HG03442 (cell line): ENCODE results near the gene CDYL2.

Source experiments
- ATAC-seq: cut with Tn5 transposase; IDR thresholded peaks from one replicate; pipeline ENCODE4 v1.9.1; 2021; ENCODE audit warnings: mild to moderate bottlenecking, moderate library complexity; ENCODE audit not compliant: unreplicated experiment

The CDYL2 gene

DNA sequence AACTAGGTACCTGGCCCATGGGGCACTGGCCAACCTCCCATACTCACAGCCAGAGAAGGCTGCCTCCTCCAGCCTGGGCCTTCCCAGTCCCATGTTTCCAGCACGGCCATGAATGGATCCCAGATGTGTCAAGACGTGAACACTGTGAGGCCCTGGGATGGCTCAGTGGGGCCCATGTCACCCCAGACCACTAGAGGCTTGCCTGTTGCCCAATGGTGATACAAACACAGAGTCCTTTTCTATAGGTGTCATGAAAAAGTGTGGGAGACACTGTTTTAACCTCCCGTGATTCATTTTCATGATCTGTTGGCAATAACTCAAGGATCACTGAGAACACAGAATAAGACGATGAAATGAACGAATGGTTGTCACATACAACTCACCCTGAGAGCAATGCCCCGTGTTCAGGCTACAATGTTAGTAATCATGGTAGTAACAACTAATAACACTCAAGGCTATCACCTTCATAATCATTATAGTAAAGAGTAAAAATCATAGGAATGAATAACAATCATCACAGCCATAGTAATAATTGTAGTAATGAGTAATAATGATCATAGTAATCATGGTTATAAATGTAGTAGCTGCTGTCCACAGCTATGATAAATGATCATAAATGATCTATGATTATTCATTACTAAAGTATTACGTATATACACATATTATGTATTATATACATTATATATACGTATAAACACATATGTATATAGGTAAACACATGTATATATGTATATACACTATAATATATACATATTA is 199.6 kb downstream of the CDYL2 start:
- ATAC-seq: no peak

DNA sequence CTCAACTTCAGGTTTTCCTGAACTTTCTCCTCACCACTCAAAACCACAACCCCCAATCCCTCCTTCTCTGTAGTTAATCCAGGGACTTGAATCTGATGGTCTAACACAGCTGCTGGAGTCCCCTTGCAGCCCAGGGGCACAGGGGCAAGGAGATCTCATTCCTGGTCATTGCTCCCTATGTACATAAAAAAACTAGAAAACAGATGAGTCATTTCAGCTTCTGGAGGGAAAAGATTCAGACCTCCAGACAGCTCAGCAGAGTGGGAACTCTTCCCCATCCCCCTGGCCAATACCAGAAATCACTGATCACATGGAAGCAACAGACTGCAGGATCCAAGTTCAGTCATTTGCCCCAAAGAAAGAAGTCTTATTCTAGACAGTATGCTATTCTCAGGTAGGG is 201.5 kb downstream of the CDYL2 start:
- ATAC-seq: no peak

DNA sequence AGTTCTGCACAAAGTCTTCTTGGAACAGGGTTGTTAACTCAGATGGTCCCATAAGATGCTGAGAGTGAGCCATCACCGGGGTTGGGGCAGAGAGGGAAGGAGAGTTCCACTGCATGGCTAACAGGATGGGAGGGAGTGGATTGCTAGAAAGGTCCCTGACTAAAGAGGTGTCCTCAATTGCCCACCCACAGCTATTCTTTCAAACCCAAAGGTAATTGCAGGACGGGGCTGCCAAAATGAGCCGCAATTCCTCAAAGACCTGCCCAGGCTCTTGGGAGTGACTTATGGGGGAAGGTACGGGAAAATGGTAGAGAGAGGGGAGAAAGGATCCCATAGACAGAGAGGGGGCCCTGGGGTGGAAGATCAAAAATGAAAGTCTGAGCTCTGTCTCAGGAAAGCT is 203.2 kb downstream of the CDYL2 start:
- ATAC-seq: no peak

DNA sequence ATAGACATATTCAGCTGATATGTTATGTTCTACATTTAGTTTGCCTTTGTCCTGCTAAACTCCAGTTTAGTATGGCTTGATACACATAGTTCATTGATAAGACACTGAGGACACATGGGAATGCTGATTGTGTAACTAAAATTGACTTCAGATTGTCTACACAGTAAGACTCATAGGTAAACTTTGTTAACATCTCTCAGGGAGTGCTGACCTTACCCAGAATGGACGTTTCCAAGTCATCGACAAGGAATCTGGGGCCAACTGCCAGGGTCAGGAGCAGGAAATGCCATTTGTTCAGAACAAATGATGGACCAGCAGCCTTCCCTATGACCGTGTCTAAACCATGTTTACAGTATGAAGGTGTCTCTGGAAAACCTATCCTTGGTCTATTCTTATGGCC is 204.9 kb downstream of the CDYL2 start:
- ATAC-seq: no peak

GRCh38 chr16:80596507-80597207 is 207.7 kb downstream of the CDYL2 start:
- no peak for ATAC-seq

DNA sequence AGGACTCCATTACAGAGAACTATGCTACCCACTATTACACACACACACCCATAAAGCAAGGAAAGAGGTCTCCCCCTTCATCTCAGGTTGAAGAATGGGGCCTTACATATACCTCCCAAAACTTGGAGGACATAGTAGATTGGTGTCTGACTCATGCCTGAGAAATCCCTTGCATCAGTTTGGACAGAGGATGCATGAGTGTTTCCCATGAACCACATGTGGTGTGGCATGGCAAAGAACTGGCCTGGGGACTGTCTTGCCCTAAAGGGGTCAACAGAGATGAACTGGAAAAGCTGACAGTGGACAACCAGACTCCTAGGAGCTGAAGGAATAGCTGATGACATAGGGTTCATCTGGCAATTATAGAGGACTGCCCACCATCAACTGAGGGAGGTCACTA is 209.6 kb downstream of the CDYL2 start:
- no peak for ATAC-seq

- ATAC-seq: no peak
These were observed 212.1 kb downstream of the CDYL2 start for GRCh38 chr16:80592273-80592672.

DNA sequence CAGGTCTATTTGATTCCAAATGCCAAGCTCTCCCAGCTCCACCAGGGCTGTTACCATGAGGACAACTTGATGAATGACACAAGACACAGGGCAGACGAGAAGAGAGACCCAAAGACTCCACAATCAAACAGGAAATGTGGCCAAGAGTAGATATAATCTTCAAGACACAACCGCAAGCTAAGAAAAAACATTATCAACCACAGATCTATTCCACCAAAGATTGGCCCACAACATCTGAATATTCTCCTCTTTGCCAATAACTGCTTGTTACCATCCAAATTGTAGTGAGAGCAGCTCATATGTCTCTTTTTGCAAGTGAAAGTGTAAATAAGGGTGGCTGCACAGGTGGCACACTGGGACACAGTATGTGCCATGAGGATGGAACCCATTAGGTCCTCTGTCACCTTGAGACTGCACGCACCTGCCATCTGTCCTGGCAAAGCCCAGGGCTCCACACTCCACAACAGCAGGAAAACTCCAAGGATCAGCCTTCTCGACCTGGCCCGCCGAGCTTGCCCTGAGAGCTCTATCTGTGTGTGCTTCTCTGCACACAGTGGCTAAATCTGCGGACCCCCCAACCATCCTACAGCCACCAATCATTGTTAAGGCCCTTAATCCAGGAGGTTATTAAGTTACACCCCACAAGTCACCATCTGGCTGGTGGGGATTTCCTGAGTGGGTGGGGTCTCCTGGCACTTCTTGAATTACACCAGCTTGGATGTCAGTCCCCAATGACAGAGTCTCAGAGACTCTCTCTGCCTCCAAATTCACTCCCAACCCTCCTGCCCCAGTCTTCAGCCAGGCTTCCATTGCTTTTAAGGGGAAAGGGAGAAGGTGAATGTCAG is 213.1 kb downstream of the CDYL2 start:
- no peak for ATAC-seq

DNA sequence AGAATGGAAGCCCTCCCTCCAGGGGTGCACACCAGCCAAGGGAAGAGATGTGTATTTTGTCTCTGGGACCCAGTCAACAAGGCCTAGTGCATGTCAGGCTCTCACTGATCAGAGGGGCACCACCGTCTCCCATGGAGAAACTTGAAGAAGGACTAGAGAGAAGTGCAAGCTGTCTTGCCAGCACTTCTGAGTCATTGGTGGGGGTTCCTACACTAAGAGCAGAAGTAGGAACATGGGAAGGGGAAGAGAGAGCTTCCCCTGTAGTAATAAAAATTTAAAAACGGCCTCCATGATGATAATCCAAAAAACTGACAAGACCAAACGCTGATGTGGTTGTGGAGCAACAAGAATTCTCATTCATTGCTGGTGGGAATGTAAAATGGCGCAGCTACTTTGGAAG is 217.3 kb downstream of the CDYL2 start:
- no peak for ATAC-seq

- no peak for ATAC-seq
These were observed 217.9 kb downstream of the CDYL2 start for GRCh38 chr16:80586476-80586875.

GRCh38 chr16:80585764-80586163 is 218.6 kb downstream of the CDYL2 start:
- no peak for ATAC-seq

DNA sequence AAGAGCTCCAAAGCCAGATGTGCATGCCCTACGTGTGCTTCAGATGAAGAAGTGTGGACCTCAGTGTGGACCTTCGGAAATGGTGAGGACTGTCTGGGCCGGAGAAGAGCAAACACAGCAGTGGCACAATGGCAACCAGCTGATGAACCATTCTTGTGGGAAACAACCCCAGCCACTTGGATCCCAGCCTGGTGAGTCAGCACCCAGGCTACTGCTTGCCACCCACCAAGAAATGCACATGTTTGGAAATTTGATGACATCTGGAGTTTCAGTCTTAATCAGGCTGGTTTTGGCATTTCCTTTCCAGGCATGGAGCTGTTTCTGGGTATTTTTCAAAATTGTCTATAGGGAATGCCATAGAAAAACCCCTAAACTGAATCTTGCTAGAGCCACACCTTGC is 220.9 kb downstream of the CDYL2 start:
- no peak for ATAC-seq

GRCh38 chr16:80580109-80580832 is 224.1 kb downstream of the CDYL2 start:
- peak; percentile 88 for ATAC-seq

GRCh38 chr16:80577485-80578280 is 226.7 kb downstream of the CDYL2 start:
- ATAC-seq: no peak

- ATAC-seq: no peak
These were observed 228.0 kb downstream of the CDYL2 start for GRCh38 chr16:80576343-80576912.

DNA sequence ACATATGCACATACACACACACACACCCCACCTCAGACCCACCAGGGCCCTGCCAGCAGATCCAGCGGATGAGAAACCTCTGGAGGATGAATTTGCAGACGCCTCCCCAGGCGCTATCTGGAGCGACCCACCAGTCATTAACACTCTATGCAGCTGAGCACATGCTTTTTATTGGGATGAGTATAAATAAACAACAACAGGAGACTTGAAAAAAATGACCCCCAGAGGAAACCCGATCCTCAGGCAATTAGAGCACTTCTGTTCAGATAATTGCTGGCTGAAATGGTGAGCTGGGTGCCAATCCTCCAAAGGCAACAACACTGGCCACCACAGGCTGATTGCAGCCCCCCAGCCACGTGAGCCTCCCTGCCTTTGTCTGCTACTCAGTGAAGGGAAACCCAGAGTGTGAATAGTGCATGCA is 230.7 kb downstream of the CDYL2 start:
- no peak for ATAC-seq

DNA sequence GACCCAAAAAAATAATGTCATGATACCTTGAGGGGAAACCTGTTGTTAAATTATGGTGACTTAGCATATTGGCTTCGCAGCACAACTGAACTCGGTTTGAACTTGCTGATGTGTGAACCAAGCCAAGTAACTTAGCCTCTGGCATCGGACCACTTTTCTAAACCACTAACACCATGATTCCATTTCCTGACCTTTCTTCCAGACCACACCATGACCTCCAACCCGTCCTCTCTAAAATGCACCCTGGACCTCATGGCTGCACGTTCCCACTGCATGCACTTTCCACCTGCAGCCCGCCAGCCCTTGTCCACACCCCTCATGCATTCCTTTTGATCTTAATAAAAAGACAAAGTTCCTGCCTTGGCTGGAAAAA is 234.3 kb downstream of the CDYL2 start:
- ATAC-seq: no peak

DNA sequence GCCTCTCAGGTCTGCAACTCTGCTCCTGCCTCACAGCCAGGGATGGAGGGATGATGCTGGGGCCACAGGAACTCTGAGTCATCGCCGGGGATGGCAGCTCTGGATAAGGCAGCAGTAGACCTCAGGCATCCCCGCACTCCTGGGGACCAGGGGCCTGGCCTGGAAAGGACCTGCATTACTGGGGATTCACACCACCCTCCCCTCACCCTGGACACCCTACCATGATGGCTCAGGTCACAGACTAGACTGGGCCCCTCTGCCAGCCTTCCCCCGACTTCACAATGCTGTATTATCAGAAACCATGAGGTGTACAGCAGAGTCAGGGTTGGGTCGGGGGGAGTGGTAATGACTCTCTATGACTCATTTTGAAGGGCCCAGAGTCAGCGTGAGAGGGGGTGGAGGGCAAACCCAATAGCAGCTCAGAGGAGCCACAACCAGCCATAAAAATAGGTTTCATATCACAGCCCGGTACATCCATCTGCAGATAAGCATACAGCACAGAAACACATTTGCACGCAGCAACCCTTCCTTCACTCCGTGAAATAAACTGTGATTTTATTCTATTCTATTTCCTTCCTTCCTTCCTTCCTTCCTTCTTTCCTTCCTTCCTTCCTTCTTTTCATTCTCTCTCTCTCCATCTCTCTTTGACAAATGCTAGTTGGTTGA is 234.8 kb downstream of the CDYL2 start:
- ATAC-seq: peak; percentile 77

GRCh38 chr16:80564394-80564793 is 240.0 kb downstream of the CDYL2 start:
- no peak for ATAC-seq
